Renal cortex interstitium (tissue), 11 donors: ENCODE data around the gene ARHGAP8. TPM values are rescaled to one million over a fixed set of nuclear protein-coding genes. Genes with fewer than 3 reads are reported as not detected.
A peak's percentile ranks its signal among the peaks of the same experiment; 100 is the strongest.
"Not testable (repeated sequence)": the region's sequence is repeated elsewhere in the genome, so short reads cannot be mapped to it uniquely, and the experiment has no call there.

ENCODE experiments used
- DNase-seq, 11 donors: peaks; one replicate each; pipeline ENCODE4 v3.0.0-alpha.2; 2013; ENCODE audit warnings: low read depth in 9 of 11, low spot score in 4 of 11; ENCODE audit errors: extremely low read depth in 1 of 11
- polyA plus RNA-seq, 3 donors: library from polyadenylated mRNA; unstranded; fragments of 120-200 nt; gene quantifications; one replicate each; pipeline ENCODE4 v1.2.1, GENCODE V29; 2013; ENCODE audit not compliant: insufficient read length in 3 of 3

Gene ARHGAP8
- polyA plus RNA-seq, 3 donors = 27.4 to 57.7 (median 30.0) TPM

DNA sequence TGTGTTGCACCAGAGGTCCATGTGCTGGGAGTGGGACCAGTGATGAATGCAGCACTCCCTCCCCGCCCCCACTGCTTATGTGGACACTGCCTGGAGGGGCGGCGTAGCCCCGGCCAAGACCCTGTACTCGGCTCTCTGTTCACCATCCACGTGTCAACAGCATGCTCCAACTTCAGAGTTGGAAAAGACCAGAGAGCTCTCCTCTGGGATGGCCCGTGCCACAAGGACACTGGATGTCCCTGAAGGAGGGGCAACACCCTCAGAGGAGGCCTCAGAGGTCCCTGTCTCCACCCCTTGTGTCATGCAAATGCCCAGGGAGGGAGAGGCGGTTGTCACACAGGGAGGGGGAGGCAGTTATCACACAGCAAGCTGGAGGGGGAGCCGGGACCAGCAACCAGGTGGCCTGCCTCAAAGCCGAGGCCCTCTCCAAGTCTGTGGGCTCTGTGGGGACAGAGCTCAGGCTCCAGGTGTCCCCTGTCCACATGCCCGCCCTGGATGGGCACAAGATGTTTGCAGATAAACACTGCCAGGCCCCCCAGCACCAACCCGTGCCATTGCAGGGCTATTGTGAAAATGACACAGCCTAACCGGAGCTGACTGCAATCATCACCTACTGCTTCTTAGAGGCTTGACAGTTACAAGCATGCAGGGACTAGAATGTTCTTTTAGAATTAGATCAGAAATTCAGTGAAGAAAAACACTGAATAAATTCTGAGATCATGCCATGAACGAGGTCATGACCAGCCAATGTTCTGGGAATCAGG, 136.3 kb downstream of the ARHGAP8 start:
- no peak for DNase-seq

DNA sequence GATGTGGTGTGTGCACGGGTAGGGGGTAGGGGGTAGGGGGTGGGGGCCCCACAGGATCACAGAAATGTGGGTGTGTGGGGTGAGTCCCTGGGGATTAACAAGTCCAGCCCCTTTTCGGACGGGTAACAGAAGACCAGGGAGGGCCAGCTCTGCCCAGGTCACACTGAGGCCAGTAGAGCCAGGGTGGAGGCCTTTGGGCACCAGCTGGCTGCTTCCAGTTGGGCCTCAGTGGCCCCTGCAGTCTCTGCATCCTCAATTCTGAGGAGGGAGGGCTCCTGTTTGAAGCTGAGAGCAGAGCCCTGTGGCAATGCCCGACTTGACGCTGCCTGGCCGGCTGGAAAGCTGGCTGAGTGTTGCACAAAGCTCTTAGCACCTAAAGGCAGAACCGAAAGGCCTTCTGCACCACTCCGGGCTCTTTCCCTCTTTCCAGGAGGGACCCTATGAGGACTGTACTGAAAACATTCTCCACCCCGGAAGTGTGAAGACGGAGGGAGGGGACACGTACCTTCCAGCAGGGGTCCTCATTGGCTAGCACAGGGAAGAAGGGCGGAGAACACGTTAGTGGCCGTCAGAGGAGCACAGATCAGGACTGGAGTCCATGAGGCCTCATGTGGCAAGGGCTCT, 137.0 kb downstream of the ARHGAP8 start:
- no peak for DNase-seq

DNA sequence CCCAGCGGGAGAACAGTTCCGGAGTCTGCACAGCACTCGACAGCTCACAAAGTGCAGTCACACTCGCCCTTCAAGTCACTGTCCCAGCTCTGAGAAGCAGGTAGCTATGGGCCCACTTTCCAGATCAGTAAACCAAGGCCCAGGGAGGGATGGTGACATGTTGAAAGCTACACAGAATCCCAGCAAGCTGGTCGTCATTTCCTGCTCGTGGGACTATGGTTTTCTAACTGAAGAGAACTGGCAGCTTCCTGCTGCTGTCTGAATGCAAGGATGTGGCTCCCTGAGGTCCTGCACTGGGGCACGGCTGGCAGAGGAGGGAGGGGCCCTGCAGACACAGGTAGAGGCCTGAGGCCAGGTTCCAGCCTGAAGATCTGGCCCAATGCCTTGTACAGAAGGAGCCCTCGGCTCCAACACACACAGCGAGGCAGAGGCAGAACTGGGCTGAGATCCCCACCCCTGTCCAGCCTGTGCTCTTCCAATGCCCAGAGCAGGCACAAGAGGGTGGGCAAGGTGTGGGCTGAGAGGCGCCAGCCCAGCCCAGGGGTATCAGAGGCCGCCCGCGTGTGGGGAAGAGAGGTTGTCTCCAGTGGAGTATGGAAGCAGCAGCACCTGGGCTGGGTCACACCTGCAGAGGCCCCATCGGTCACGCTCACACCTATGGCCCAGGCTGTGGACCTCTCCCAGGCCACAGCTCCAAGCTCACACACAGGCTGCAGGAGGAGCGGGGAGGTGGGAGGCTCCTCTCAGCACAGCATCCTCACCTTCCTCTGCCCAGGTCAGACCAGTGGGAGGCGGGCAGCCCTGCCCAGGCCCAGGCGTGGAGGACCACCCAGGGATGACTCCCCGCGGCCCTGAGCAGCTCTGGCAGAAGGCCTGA, 138.3 kb downstream of the ARHGAP8 start:
- no peak for DNase-seq

GRCh38 chr22:44891293-44891747, 138.9 kb downstream of the ARHGAP8 start:
- DNase-seq = no peak

DNA sequence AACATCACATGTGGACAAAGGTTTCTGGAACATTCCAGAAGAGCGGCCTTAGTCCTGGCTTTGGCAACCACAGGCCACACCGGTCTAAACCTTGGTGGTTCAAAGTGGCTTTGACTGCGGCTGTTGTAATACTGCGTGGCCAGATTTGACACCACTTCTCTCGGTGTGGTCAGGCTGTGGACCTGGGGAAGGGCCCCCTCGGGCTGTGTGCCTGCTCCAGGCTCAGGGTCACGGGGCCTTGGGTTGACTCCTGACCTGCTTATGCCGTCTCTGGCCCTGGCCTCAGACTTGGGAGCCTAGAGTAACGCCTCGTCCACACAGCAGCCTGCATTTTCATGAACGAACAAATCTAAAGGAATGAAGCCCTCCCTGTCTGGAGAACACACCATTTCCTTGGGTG, 139.4 kb downstream of the ARHGAP8 start:
- no peak for DNase-seq

DNA sequence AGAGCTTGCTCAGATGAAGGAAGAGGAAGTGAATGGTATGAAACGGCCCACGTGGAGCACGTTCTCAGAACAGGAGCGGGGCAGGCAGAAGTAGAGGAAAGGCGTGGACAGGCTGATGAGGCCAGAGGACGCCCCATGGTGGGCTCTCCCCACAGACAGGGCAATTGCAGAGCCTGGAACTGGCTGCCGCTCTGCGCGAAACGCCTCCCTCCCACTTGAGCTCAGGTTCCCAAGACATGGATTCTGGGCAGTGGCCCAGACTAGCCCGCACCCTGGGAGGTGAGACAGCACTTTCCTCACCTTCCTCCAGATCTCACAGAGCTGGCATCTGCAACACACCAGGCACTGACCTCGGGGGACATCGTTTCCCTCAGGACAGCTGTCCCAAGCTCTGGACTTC, 139.9 kb downstream of the ARHGAP8 start:
- no peak for DNase-seq

DNA sequence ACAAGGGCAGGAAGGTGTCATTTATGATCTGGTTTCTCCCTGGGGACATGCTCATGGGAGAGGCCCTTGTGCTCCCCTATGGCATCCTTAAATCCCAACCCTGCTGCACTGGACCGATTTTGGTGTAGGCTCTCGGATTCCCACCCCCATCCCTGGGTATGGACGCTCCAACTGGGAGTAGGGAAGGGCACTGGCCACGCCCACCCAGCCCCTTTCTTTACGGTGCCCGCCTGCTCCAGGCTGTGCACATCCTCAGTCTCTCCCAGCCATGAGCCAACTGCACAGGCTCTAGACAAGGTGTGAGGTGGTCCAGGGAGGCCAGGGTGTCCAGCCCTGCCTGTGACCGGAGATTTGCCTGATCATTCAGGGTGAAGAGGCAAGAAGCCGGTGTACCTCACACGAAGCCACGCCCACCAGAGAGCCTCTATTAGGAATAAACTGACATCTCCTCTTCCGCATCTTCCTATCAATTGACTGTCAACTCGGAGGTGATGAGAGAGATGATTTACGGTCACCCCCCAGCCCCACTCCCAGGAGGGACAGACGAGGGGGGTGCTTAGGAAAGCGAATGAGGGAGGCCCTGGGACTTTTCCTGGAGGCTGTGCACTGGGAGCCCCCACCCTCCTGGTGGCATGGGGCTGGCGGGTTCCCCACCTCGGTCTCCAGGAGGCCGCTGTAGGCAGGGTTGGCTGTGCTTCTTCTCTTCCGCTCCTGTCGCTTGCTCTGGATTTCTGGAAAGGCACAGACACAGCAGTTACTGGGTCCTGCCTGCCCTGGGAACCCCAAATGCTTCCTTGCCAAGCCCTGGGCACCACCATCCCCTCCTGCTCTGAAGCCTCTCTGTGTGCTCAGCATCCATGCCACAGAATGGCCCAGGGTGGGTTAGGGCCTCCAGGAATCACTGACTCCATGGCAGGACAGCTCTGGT, 140.7 kb downstream of the ARHGAP8 start:
- DNase-seq = no peak

- DNase-seq = no peak
Observed at GRCh38 chr22:44893731-44894080, 141.3 kb downstream of the ARHGAP8 start.

- DNase-seq = no peak
Observed at GRCh38 chr22:44894321-44894720, 141.9 kb downstream of the ARHGAP8 start.

- no peak for DNase-seq
Observed at GRCh38 chr22:44894782-44895181, 142.4 kb downstream of the ARHGAP8 start.

DNA sequence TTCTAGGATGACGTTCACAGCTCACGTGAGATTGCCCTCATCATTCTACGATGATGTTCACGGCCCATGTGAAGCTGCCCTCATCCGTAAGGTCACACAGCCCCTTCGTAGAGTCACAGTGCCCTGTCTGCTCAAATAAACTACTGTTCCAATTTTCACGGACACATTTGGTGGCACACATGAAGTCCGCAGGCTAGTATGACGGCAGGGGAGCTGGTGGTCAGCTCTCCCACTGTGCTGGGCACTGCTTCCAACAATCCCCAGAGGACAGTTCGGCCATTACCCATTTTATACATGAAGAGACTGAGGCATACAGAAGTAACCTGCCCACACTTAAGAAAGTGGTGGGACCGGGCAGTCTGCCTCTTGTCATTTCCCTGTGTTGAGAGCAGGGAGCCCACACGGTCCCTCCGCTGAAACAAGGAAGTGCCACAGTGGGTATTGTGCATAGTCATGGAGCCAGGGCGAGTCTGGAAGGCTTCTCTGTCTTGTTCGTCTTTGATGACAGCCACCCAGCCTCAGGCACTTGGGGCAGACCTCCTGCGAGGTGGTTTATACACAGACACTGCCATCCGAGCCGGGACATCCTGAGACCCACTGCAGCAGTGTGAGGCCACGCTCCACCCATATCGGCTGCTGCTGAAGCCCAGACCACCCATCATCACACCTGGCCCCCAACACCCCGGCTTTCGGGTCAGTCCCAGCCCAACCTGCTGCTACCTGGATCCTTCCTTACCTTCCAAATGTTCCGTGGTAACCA, 143.1 kb downstream of the ARHGAP8 start:
- no peak for DNase-seq

- DNase-seq = no peak
Observed at GRCh38 chr22:44898236-44898635, 145.9 kb downstream of the ARHGAP8 start.

DNA sequence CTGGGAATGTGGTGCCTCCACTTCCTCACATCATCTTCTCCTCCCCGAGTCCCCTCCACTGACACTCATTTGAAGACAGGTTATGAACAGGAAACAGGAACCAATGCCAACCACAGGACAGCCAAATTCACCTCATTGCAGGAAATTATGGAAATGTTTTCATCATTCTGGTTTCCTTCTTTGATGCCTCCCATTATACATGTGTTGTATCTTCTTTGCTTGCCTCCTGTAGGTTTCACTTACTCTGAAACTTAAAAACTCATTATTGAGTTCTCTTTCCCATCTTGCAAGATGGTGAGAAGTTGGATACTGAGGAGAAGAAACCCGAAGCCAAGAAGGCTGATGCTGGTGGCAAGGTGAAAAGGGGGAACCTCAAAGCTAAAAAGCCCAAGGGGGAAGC, 148.9 kb downstream of the ARHGAP8 start:
- DNase-seq = peak in 1 of 11 donors; percentile 7

GRCh38 chr22:44903164-44903563, 150.8 kb downstream of the ARHGAP8 start:
- not testable (repeated sequence) for DNase-seq

DNA sequence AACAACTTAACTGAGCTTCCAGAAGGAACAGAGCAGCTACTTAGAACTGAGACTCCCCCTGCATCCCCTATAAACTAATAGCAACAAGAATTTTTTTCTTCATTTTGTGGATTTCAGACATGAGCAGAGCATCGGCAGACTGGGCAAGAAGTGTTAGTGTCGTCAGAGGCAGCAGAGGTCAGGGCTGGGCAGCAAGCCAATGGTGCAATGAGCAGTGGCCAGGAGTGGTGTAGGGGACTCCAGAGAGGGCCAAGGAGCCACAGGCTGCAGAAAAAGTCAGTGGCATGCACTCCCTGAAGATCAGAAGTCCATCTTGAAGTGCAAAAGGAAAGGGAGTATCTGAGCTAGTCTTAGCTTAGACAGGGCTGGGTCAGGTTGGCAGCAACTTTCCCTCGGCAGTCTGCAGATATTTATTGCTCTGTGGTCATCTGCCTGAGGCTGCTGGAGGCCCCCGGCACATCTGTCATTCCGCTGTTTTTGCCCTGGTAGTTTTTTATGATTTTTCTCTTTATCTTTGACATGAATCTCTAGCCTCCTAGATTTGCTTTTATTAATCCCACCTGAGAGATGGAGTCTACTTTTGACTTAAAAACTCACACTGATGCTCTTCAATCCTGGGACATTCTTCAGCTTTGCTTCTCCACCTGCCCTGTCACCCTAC, 152.2 kb downstream of the ARHGAP8 start:
- DNase-seq = not testable (repeated sequence)

DNA sequence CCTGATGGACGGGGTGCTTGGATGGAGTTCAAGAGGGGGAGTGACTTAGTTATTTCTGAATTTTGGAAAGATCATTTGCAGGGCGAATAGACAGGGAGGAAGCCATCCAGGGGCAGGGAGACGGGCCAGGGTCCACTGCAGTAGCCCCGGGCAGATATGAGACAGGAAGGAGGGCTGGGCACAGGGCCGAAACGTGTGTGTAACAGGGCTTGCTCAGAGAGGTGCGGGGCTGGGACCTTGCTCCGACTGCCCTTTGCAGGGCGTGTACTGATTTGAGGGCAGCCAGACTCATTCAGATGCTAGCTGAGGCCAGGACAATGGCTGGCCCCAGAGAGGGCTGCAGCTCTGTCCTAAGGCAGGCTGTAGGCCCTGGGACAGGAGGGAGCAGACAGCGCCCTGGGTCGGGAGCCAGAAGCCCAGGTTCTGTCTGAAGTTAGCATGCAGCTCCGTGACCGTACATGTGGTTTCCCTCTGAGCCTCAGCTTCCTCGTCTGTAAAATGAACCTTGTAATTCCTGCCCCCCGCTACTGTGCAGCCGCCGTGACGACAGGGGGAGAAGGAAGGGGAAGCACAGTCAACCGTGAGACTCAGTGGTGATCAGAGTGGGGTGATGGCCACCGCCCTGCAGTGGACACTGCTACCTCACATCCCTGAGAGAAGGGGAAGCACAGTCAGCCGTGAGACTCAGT, 154.0 kb downstream of the ARHGAP8 start:
- DNase-seq = no peak

GRCh38 chr22:44906999-44907644, 154.7 kb downstream of the ARHGAP8 start:
- no peak for DNase-seq
